Measurements from ENCODE around the gene COL15A1.
"Not testable (repeated sequence)": the region's sequence is repeated elsewhere in the genome, so short reads cannot be mapped to it uniquely, and the experiment has no call there.

COL15A1 gene

DNA sequence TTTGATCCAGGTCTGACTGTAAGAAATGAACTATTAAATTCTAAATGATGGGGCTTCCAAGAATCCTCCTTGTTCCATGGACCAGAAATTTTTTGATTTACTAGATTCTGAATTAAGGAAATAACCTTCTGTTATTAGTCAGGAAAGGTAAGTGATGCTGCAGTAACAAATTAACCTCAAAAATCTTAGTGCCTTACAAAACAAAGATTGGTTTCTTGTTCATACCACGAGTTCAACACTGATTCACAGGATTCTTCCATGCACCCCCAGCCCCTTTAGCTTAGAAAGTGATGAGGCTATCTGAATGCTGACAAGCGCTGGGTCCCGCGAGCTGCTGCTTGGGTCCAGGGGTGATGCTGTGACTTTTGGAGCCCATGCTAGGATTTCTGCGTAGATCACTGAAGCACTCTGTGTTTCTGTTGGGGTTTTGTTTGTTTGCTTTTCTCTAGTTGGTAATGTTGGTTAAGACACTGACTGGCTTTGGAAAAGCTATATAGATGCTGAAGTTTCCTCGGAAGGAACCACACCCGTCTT is 52.3 kb downstream of the COL15A1 start:
- DNase-seq = no peak

DNA sequence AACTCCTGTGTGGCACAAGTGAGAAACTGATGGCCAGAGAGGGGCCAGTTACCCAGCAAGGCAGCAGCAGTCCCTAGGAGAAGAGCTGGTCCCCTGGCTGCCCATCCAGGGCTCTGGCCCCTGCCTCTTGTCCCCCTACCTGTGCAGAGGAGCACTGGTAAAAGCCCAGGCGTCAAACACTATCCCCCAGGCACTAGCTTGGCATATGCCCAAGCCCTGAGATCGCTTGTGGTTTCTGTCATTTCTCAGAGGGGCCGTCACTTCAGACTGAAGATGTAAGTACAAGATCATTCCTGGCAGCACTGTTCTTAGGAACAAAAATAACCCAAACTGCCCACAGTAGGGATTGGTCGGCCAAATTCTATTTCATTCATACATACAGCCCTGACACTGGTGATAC is 53.9 kb downstream of the COL15A1 start:
- DNase-seq = no peak

DNA sequence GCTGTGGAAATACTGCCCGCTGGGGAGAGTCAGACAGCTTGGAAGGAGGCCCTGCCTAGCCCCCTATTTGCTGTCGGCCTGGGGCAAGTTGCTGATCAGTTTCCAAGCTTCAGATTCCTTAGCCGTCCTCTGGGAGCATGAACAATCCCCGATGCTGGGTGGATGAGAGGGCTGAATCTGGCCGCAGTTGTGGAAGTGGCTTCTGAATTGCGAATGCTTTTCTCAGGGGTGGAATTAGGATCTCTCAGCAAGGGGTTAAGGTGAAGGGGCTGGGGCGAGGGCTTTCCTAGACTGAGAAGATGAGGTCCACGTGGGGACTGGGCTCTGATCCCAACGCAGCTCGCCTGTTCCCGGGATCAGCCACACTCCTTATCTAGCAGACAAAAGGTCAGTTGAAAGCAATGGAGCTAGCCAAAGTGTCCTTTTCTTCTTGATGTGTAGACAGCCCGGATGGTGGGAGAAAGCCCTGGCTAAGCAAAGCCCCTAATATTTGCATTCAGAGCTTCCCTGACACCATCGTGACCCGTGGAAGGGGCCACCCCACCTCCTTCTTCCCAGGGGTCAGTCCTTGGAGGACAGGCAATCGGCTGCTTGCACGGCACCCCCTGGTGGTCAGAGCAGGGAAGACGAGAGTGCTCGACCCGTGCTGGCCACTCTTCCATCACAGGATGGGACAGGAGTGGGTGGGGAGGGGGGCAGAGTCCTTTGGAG is 54.9 kb downstream of the COL15A1 start:
- DNase-seq = peak in 4 of 5 donors; percentile 19 to 43 (median 34)

DNA sequence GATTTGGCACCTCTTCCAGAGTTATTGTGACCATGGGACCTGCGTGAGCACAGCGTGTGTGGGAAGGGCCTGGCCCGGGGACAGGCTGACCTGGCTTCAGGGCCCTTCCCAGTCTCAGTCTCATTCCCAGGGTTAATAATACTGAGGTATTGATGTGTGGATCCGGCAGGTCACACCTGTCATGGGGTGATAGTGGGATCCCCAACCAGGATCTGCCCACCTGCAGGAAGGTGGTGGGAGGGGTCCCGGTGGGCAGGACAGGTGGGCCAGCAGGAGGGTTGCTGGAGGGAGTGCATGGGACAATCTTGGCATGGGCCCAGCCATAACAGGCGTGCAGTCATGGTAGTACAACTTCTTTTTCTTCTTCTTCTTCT is 55.4 kb downstream of the COL15A1 start:
- DNase-seq = no peak

DNA sequence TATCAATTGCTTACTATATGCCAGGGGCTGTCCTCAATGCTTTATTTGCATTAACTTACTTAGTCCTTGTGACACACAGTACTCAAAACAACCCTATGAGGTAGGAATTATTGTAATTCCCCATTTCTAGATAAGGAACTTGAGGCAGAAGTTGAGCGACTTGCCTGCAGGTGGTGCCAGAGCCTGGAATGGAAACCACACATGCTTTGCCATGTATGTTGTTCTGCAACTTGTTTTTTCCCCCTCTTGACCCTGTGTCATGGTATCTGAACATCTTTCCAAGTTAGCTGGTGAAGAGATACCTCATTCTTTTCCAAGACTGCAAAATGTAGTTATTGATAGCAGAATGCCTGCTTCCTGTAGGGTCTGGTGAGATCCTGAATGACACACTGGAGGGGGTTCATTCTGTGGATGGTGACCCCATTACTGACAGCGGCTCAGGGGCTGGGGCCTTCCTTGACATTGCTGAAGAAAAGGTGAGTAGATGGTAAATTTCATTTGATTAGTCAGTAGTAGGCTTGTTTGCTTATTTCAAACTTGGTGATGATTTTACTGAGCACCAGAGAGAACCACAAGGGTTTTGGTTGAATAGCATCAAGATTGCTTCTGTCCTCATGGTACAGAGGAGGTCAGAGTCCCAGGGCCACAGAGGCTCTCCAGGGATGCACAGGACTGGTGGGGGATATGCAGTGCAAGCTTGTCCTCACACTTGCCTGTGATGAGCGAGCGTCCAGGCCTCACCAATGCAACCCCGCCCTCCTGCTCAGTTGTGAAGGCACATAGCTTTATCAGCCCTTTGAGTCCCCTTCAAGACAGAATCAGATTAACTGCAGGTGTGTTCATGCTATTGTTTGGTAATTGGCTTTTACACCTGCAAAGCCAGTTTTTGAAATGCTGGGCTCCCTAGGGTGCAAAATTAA is 57.0 kb downstream of the COL15A1 start:
- DNase-seq = peak in 4 of 5 donors; percentile 43 to 74 (median 52)

DNA sequence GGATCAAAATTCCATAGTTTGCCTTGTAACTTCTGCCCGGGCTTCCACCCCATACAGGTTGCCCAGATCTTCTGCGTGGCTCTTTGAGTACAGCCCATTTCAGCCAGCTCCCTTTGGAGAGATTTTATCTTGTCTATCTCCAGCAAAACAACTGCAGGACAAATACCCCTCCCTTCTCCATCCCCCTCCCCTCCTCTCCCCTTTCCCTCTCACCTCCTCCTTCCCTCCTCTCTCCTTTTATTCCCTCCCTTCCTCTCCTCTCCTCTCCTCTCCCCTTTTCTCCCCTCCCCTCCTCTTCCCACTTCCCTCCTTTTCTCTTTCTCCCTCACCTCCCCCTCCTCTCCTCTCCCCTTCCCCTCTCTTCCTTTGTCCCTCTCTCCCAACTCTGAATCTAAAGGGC is 58.2 kb downstream of the COL15A1 start:
- DNase-seq = no peak

DNA sequence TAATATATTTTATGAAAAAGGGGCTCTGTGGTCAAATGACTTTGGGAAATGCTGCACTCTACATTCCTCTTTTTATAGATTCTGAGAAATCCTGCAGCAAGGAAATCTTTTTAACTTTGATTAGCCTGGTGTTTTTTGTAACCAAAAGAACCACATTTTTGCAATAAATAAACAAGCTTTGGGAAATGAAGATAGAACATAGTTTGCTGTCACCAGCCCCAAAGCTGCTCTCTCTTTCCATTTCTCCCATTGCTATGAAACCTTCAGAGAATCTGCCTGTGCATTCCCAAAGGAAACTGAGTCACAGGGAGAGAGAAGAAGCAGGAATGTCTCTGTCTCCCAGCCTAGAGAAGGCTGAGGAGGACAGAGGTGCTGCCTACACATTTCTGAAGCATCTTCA is 59.0 kb downstream of the COL15A1 start:
- DNase-seq = no peak

DNA sequence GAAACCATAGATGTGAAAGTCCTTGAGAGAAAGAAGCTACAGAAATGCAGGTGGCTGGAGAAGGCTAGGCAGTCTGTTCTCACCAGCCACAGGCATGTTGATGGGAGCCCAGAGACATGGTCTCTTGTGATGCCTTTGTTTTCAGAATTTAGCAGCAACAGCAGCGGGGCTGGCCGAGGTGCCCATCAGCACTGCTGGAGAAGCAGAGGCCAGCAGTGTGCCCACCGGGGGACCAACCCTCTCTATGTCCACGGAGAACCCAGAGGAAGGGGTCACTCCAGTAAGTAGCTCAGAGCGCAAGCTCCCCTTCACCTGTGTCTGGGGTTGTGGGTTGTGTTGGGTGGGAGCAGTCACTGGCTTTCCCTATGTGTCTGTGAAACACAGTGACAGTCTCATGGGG is 59.6 kb downstream of the COL15A1 start:
- no peak for DNase-seq

DNA sequence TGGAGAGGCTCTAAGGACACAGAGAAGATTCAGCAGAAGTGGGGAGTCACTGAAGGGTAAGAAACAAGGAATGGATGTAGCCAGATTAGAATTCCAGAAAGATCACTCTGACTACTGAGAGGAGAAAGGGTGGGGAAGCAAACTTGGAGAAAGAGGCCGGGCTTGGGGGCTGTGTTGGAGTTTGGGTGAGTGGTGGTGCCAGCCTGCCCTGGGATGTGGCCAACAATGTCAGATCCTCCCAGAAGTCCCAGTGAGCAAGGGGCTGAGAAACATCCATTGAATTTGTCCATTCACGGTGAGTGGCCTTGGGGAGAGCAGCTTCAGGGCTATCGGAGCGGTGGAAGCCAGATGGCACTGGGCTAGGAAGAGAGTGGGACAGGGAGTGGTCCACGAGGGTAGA is 60.4 kb downstream of the COL15A1 start:
- DNase-seq = no peak

DNA sequence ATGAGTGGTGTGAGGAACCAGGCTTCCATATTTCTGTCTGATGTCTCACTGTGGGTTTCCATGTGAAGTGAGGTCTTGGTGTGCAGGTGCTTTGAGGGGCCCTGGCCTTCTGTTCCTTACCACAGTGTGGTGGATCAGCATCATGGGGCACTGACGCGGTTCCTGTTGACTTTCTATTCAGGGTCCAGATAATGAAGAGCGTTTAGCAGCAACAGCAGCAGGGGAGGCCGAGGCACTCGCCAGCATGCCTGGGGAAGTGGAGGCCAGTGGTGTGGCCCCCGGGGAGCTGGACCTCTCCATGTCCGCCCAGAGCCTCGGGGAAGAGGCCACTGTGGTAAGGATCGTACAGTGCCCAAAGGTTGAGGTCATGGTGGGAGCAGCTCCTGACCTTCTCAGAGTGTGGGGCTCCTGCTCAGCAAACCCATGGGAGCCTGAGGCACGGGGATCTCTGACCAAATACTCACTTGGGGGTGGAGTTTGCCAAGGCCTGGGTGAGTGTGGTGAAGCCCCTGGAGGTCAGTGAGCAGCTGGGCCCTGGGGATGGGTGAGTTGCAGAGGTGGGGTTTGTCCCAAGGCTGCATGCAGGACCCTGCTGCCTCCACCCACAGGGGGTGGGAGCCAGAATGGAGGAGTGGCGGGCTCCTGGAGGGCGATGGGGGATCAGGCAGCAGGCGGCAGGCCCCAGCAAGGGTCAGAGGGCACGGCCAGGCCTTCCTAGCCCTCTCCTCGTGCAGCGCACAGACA is 61.2 kb downstream of the COL15A1 start:
- DNase-seq = no peak

DNA sequence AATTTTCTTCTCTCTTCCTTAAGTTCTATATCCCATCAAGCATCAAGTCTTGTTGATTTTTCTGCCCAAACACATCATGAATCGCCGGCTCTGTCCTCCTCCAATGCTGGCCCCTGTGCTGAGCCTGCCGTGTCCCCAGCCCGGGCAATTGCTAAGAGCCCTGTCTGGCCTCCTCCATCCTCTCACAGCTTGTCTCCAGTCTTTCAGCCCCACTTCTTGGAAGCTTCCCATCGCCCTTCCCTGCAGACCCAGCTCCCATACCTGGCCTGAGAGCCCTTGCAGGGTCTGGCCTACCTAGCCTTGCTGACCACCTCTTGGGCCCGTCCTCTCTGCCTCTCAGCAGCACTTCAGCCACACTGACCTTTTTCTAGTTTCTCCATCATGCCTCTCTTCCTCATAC is 61.9 kb downstream of the COL15A1 start:
- no peak for DNase-seq

DNA sequence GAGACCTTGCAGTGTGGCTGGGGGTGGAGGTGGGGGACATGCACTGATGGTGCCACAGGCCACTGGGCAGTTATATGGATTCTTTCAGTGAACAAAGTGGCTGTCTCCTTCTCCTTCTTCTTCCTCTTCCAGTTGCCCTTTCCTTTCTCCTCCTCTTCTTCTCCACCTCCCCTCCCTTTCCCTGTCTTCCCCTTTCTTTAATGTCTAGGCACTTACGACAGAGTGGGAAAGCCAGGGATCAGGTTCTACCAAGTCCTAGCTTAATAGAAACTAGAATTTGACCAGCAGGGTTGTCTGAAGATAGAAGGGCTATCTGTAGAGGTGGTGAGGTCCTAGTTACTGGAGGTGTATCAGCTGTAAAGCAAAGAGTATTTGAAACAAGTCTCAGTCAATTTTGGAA is 62.8 kb downstream of the COL15A1 start:
- no peak for DNase-seq

DNA sequence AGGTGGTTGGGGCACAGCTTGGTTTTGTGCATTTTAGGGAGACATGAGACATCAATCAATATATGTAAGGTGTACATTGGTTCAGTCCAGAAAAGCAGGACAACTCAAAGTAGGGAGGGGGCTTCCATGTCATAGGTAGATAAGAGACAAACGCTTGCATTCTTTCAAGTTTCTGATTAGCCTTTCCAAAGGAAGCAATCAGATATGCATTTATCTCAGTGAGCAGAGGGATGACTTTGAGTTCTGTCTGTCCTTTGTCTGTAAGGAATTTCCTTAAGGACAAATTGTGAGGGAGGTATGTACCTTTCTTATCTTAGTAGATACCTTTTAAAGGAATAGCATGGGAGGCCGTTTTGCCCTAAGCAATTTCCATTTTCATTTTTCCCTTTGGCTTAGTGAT is 63.3 kb downstream of the COL15A1 start:
- no peak for DNase-seq

DNA sequence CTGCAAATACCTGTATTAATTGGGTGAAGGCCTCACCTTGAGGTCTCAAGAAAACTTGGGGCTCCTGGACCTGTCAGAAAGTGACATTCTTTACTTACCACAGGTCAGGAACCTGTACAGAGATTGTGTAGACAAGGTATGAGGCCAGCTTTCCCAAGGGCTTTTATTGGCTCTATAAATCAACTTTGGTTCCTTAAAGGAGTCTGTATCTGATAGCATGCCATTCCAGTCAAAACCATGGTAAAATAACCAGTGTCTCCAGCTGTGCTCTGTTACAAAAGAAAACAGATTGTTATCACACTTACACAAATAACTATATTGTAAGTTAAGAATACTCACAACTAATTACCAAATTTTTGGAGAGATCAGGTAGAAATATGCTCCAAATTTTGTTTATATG is 64.5 kb downstream of the COL15A1 start:
- DNase-seq = no peak

DNA sequence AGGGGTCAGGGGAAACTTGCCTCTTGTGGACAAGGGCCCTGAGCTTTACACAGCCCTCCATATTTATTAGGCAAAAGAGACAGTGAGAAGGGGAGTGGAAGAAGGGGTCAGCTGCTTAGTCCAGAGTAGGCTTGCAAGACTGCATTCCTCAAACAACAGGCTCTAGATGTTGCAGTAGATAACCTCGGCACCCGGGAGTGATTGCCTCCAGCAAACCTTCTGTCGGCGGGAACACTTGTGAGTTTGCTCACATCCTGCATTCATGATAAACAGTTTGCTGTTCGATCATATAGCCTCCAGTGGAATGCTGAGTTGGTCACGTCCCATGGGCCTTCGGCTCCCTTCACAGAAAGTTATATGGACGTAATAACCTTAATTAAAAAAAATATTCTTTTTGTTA is 66.7 kb downstream of the COL15A1 start:
- not testable (repeated sequence) for DNase-seq

DNA sequence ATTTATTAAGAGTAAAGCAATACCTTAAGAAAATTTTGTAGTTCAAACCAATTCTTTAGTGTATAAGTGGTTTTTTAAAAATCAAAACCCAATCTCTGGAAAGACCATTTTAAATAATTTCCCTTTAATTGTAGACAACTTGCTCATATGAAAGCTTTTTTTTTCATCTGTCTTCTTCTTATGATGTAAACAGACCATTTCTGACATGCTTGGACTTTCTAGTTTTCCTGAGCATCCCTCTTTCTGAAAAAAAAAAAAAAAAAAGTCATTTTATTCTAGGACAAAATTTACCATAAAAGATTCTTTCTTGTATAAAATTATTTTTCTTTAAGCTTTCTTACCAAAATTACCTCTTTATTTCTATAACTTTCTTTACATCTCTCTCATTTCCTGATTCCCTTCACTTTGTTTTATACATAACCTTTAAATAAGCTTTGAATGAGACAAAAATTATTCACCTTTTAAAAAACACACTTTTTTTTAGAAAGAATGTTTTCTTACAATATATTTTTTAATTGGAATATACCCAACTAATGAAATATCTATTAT is 67.5 kb downstream of the COL15A1 start:
- DNase-seq = no peak

DNA sequence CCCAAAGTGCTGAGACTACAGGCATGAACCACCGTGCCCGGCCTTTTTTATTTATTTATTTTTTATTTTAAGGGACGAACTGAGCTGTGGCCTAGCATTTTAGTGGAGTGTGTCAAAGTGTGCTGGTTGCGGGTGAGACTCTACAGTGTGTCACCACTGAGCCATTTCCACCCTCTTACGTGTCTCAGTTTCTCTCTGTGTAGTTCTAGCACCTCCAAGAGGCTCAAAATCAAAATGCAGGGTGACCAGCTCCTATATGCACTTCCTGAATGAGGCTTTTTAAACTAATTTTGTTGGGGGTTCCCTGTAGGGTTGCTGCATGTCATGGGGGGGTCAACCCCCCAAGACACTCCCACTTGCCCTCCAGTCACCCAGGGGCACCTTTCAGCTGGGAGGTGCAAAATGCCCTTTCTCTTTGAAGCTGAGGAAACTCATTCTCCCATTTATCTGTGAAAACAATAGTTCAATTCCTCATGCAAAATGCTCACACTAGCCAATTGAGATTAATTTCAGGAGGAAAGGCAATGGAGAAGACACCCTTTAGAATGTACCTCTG is 69.3 kb downstream of the COL15A1 start:
- peak in 1 of 5 donors; percentile 24 for DNase-seq

DNA sequence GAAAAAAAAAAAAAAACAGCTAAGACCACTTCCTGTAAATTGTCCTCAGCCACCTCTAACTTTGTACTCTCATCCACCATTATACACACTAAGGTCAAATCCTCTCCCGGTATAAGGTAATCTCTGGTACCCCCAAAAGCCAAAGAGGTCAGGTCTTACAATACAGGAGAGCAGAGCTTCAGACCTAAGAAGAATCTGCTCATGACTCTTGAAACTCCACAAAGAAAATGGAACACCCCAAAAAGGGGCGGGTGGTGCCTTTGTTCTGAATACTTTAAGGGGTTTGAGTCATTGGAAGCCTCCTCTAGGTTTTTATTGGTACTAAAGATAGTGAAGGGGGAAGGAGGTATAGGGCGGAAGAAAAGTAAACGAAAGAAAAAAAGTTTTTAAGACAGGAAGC is 69.8 kb downstream of the COL15A1 start:
- peak in 1 of 5 donors; percentile 57 for DNase-seq

DNA sequence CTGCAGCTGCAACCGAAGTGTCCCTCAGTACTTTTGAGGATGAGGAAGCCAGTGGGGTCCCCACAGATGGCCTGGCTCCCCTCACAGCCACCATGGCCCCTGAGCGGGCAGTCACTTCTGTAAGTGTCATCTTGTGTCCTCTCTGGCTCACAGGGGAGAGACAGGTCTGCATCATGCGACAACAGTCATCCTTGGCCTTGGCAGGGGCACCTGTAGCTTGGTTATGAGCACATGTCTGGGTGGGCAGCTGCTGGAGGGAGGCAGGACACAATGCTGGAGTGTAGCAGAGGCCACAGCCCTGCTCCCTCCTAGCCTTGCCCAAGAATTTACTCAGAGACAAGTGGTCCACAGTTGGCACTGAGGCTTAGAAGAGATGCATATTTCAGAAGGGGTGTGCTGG is 71.7 kb downstream of the COL15A1 start:
- no peak for DNase-seq

DNA sequence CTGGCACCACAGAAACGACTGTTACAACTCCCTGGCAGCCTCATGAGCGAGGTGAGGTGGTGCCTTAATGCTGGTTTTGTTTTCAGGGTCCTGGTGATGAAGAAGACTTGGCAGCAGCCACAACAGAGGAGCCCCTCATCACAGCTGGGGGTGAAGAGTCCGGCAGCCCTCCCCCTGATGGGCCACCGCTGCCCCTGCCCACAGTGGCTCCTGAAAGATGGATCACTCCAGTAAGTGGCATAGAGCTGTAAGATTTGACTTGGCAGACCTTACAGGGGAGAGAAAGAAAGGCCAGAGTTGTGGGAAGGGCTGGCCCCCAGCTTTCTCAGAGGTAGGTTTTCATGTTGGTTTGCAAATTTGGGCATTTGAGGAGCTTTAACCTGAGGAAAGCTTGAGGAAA is 72.2 kb downstream of the COL15A1 start:
- DNase-seq = no peak

DNA sequence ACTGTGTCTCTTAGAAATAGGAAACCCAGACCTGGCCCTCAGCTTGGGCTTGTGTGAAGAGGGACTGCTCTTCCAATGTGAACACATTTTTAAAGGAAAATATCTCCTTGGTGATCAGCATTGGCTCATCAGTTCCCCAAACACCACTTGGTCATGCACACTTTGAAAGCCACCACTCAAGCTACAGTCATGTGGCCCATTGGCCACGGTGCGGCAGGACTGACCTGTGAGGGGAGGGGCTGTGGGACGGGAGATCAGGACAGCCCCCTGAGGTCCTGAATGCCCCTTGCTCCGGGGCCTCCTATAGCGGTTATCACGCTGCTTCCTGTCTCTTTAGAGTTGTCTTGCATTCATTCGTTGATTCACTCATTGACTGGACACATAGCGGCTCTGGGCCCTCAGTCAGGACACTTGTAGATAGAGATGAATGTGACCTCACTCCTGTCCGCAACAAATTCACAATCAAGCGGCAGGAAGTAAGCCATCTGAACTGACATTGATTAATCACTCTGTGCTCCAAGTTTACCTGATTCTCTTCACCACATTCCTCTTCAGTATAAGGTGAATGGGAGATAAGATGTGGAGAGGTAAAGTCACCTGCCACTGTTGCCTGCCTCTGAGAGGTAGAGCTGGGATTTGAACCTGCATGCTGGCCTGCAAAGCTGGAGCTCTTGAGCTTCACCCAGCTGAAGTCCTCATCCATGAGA is 73.1 kb downstream of the COL15A1 start:
- no peak for DNase-seq

DNA sequence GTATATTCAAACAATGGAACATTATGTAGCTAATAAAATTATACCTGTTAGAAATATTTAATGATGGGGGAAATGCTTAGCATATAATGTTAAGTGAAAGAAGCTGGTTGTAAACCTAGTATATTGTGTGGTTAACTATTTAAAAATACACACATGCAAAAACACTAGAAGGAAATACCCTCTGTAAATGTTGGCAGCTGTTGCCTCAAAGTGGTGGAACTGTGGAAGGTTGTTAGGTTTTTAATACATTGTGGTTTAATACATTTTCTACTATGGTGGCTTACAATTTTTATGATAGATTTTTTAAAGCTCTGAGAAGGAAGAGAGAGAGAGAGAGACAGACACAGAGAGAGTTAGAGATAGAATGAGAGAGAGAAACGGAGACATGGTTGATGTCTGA is 74.9 kb downstream of the COL15A1 start:
- no peak for DNase-seq
